ENCODE measurements around the gene COL9A1.

COL9A1 gene

DNA sequence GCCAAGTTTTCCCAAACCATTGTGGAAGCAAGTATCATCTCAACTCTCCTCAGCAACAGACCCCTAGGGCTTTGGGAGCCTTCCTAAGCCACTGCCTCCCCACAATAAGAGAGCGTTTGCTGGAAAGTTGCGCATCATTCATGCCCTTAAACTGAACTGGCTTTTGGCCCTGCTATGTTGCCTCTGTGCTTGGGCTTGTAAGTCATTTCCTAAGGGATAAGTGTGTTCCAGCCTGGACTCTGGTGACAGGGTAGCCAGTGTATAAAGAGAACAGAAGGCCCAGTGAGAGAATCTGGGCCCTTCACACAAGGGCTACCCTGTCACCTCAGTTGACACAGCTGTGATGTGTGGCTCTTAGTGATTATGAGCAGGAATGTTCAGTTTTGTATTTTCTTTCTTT, 77.8 kb downstream of the COL9A1 start:
- TF ChIP-seq ISL1 (CRISPR knock-in tag; IDR thresholded peaks at IDR 0.05), result no peak
- TF ChIP-seq ZNF565 (CRISPR knock-in tag; conservative IDR thresholded peaks at IDR 0.05; ENCODE audit: low read depth), result no peak
- TF ChIP-seq OSR1 (CRISPR knock-in tag; IDR thresholded peaks at IDR 0.05), result no peak
- no peak for TF ChIP-seq PPARA (CRISPR knock-in tag; IDR thresholded peaks at IDR 0.05; ENCODE audit: borderline replicate concordance)
- TF ChIP-seq CSRNP3 (CRISPR knock-in tag; IDR thresholded peaks at IDR 0.05), result no peak
- TF ChIP-seq ZFP3 (CRISPR knock-in tag; IDR thresholded peaks at IDR 0.05), result no peak
- no peak for TF ChIP-seq ZC3H10 (CRISPR knock-in tag; IDR thresholded peaks at IDR 0.05)
- no peak for TF ChIP-seq CSDC2 (CRISPR knock-in tag; IDR thresholded peaks at IDR 0.05)
- TF ChIP-seq, protein P1, sequence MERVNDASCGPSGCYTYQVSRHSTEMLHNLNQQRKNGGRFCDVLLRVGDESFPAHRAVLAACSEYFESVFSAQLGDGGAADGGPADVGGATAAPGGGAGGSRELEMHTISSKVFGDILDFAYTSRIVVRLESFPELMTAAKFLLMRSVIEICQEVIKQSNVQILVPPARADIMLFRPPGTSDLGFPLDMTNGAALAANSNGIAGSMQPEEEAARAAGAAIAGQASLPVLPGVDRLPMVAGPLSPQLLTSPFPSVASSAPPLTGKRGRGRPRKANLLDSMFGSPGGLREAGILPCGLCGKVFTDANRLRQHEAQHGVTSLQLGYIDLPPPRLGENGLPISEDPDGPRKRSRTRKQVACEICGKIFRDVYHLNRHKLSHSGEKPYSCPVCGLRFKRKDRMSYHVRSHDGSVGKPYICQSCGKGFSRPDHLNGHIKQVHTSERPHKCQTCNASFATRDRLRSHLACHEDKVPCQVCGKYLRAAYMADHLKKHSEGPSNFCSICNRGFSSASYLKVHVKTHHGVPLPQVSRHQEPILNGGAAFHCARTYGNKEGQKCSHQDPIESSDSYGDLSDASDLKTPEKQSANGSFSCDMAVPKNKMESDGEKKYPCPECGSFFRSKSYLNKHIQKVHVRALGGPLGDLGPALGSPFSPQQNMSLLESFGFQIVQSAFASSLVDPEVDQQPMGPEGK (CRISPR knock-in tag; IDR thresholded peaks at IDR 0.05; ENCODE audit: borderline replicate concordance), result no peak
- TF ChIP-seq TCF4 (CRISPR knock-in tag; IDR thresholded peaks at IDR 0.05; ENCODE audit: borderline replicate concordance), result no peak
- TF ChIP-seq ZNF70 (CRISPR knock-in tag; IDR thresholded peaks at IDR 0.05), result no peak
- TF ChIP-seq TOX (CRISPR knock-in tag; IDR thresholded peaks at IDR 0.05; ENCODE audit: borderline replicate concordance), result no peak
- TF ChIP-seq GLIS3 (CRISPR knock-in tag; IDR thresholded peaks at IDR 0.05), result no peak
- TF ChIP-seq CREB5 (CRISPR knock-in tag; IDR thresholded peaks at IDR 0.05; ENCODE audit: low read depth), result no peak
- TF ChIP-seq BACH2 (CRISPR knock-in tag; IDR thresholded peaks at IDR 0.05; ENCODE audit: borderline replicate concordance), result no peak
- TF ChIP-seq RARB (CRISPR knock-in tag; IDR thresholded peaks at IDR 0.05), result no peak
- no peak for TF ChIP-seq ZNF8 (CRISPR knock-in tag; IDR thresholded peaks at IDR 0.05)
- no peak for TF ChIP-seq TSHZ2 (CRISPR knock-in tag; IDR thresholded peaks at IDR 0.05)
- ATAC-seq, result no peak

- TF ChIP-seq TCF4 (CRISPR knock-in tag; IDR thresholded peaks at IDR 0.05; ENCODE audit: borderline replicate concordance) (no peak), CREB5 (CRISPR knock-in tag; IDR thresholded peaks at IDR 0.05; ENCODE audit: low read depth) (no peak), ZNF70 (CRISPR knock-in tag; IDR thresholded peaks at IDR 0.05) (no peak), ZFP30 (CRISPR knock-in tag; IDR thresholded peaks at IDR 0.05) (no peak), ESRRG (CRISPR knock-in tag; IDR thresholded peaks at IDR 0.05) (no peak), ZFP3 (CRISPR knock-in tag; IDR thresholded peaks at IDR 0.05) (no peak), GLIS3 (CRISPR knock-in tag; IDR thresholded peaks at IDR 0.05) (no peak), ZNF8 (CRISPR knock-in tag; IDR thresholded peaks at IDR 0.05) (no peak), ZC3H10 (CRISPR knock-in tag; IDR thresholded peaks at IDR 0.05) (no peak), PPARA (CRISPR knock-in tag; IDR thresholded peaks at IDR 0.05; ENCODE audit: borderline replicate concordance) (no peak), TOX (CRISPR knock-in tag; IDR thresholded peaks at IDR 0.05; ENCODE audit: borderline replicate concordance) (no peak), ISL1 (CRISPR knock-in tag; IDR thresholded peaks at IDR 0.05) (no peak), ARNTL (CRISPR knock-in tag; IDR thresholded peaks at IDR 0.05; ENCODE audit: borderline replicate concordance, low read depth) (no peak), SNAI2 (CRISPR knock-in tag; IDR thresholded peaks at IDR 0.05) (no peak), OSR1 (CRISPR knock-in tag; IDR thresholded peaks at IDR 0.05) (no peak), CSDC2 (CRISPR knock-in tag; IDR thresholded peaks at IDR 0.05) (no peak), BACH2 (CRISPR knock-in tag; IDR thresholded peaks at IDR 0.05; ENCODE audit: borderline replicate concordance) (no peak)
- TF ChIP-seq, protein P2, sequence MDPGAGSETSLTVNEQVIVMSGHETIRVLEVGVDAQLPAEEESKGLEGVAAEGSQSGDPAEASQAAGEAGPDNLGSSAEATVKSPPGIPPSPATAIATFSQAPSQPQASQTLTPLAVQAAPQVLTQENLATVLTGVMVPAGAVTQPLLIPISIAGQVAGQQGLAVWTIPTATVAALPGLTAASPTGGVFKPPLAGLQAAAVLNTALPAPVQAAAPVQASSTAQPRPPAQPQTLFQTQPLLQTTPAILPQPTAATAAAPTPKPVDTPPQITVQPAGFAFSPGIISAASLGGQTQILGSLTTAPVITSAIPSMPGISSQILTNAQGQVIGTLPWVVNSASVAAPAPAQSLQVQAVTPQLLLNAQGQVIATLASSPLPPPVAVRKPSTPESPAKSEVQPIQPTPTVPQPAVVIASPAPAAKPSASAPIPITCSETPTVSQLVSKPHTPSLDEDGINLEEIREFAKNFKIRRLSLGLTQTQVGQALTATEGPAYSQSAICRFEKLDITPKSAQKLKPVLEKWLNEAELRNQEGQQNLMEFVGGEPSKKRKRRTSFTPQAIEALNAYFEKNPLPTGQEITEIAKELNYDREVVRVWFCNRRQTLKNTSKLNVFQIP (CRISPR knock-in tag; IDR thresholded peaks at IDR 0.05; ENCODE audit: borderline replicate concordance, low read depth), result no peak
- no peak for ATAC-seq
These were observed 80.5 kb downstream of the COL9A1 start for GRCh38 chr6:70222439-70222749.
